BJ (cell line): ENCODE measurements around the gene PRIM2. TPM values are rescaled to one million over a fixed set of nuclear protein-coding genes. Genes with fewer than 3 reads are reported as not detected.
A peak's percentile ranks its signal among the peaks of the same experiment; 100 is the strongest.
"Not testable (repeated sequence)": the region's sequence is repeated elsewhere in the genome, so short reads cannot be mapped to it uniquely, and the experiment has no call there.

Experiments used
- CTCF ChIA-PET: fragments of 350-600 bp; formaldehyde crosslinking; extraction: SDS; loops from one replicate; lab custom pipeline; 2021; ENCODE audit warnings: antibody characterized with exemption, inconsistent platforms; lab: Yijun Ruan, JAX
- POLR2A ChIA-PET: fragments of 300-600 bp; sonication (Branson Sonifier 250); formaldehyde crosslinking; extraction: SDS; loops from one replicate; lab custom pipeline; 2021; ENCODE audit warnings: antibody characterized with exemption; lab: Charles Lee
- DNase-seq: peaks from one replicate; pipeline ENCODE4 v3.0.0-alpha.2; 2011; ENCODE audit warnings: low read depth
- H3K27me3 ChIP-seq: 2 replicates; pipeline ENCODE4 v1.6.0; 2011; ENCODE audit warnings: low read length; ENCODE audit not compliant: control insufficient read depth, insufficient read depth
- H3K36me3 ChIP-seq: 2 replicates; pipeline ENCODE4 v1.5.1; 2011; ENCODE audit warnings: low read length; ENCODE audit not compliant: control insufficient read depth, insufficient read depth
- H3K4me3 ChIP-seq: 2 replicates; pipeline ENCODE4 v1.5.1; 2011; ENCODE audit warnings: low read depth, mild to moderate bottlenecking, control low read depth, low read length
- CTCF ChIP-seq: IDR thresholded peaks from 2 replicates; pipeline ENCODE4 v1.5.1; 2011; ENCODE audit warnings: low read depth, mild to moderate bottlenecking, control low read depth, inconsistent platforms, low read length, moderate library complexity; ENCODE audit not compliant: insufficient read depth
- polyA minus RNA-seq: library from RNA; depleted of rRNA, polyadenylated mRNA; stranded (reverse); fragments of >200 nt; gene quantifications from 2 replicates; pipeline ENCODE4 v1.2.3, GENCODE V29; 2011; rRNA and poly(A)+ RNA removed
- polyA plus RNA-seq: library from polyadenylated mRNA; depleted of rRNA; stranded (reverse); fragments of >200 nt; gene quantifications from 2 replicates; pipeline ENCODE4 v1.2.3, GENCODE V29; 2011; rRNA removed

Gene PRIM2, protein sequence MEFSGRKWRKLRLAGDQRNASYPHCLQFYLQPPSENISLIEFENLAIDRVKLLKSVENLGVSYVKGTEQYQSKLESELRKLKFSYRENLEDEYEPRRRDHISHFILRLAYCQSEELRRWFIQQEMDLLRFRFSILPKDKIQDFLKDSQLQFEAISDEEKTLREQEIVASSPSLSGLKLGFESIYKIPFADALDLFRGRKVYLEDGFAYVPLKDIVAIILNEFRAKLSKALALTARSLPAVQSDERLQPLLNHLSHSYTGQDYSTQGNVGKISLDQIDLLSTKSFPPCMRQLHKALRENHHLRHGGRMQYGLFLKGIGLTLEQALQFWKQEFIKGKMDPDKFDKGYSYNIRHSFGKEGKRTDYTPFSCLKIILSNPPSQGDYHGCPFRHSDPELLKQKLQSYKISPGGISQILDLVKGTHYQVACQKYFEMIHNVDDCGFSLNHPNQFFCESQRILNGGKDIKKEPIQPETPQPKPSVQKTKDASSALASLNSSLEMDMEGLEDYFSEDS
- polyA plus RNA-seq = 12.5 and 25.7 TPM in 2 replicates
- 23.9 and 24.2 TPM in 2 replicates for polyA minus RNA-seq

- no peaks in the 10 kb centered on the region for H3K27me3 ChIP-seq
- no peak for DNase-seq
- peak within 1 kb of the TSS; percentile 76 for H3K4me3 ChIP-seq
- TF ChIP-seq CTCF = no peak
- peaks cover 1% of the 10 kb centered on the region for H3K36me3 ChIP-seq
- ChIA-PET POLR2A (interaction anchor here (0.6 kb wide), 1 partner anchor 134 kb away, joined by 3 read pairs; no protein-coding TSS in a partner anchor), CTCF (interaction anchor here (0.7 to 4.7 kb wide), 37 partner anchors 11 to 961 kb away, joined by 3 to 87 read pairs (median 4); partner anchors contain the start of gene RAB23)
These were observed at the start of gene PRIM2 for GRCh38 chr6:57317060-57317943. TSS of gene PRIM2 (plus strand) at chr6:57317630. CDS start at chr6:57318446, 816 bp downstream.

DNA sequence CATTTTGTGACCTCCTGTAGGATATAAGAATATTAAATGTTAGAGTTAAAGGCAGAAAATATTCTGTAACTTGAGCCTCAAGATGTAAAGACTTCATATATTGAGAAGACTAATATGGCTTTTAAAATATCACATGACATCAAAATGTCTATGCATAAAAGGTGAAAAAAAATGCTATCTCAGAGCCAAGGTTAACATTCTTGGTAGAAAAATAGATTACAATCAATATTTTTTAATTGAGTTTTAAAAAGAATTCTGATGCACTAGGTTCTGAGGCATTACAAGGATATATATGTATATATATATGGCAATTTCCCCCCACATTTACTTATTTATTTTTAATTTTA is 49.2 kb upstream of the PRIM2 start:
- H3K4me3 ChIP-seq = no peak overlapping the region
- DNase-seq = no peak
- no peak for TF ChIP-seq CTCF
- POLR2A ChIA-PET = no interaction called here
- CTCF ChIA-PET = interaction anchor here (0.7 to 4.0 kb wide), 10 partner anchors 11 to 365 kb away, joined by 3 to 31 read pairs (median 4); partner anchors contain the start of gene PRIM2
- no peaks in the 10 kb centered on the region for H3K36me3 ChIP-seq
- H3K27me3 ChIP-seq = no peaks in the 10 kb centered on the region

DNA sequence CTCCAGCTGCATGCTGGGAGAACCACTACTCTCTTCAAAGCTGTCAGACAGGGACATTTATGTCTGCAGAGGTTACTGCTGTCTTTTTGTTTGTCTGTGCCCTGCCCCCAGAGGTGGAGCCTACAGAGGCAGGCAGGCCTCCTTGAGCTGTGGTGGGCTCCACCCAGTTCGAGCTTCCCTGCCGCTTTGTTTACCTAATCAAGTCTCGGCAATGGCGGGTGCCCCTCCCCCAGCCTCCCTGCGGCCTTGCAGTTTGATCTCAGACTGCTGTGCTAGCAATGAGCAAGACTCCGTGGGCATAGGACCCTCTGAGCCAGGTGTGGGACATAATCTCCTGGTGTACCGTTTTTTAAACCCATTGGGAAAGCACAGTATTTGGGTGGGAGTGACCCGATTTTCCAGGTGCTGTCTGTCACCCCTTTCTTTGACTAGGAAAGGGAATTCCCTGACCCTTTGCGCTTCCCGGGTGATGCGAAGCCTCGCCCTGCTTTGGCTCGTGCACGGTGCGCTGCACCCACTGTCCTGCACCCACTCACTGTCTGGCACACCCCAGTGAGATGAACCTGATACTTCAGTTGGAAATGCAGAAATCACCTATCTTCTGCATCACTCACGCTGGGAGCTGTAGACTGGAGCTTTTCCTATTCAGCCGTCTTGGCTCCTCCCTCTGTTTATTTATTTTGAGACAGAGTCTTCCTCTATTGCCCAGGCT is 43.2 kb upstream of the PRIM2 start:
- H3K27me3 ChIP-seq, POLR2A ChIA-PET, DNase-seq, H3K36me3 ChIP-seq, H3K4me3 ChIP-seq: not testable (repeated sequence)
- CTCF ChIA-PET = interaction anchor here (0.6 to 0.9 kb wide), 2 partner anchors 42 to 993 kb away, joined by 3 to 4 read pairs; no protein-coding TSS in a partner anchor

DNA sequence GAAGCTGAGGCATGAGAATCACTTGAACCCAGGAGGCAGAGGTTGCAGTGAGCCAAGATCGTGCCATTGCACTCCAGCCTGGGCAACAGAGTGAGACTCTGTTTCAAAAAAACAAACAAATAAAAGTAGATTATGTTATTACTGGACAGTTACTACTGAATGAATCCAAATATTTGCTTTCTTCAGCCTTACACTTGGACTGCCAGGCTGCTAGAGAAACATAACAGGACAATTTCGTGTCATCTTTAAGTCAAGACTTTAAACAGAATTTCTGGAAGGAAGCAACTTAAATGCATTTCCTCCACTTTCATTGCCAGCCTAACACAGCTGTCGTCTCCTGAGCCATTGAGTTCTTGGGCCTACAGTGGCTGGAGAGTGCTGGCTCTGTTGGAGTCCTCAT is 42.0 kb upstream of the PRIM2 start:
- TF ChIP-seq CTCF = no peak
- ChIA-PET POLR2A (no interaction called here), CTCF (interaction anchor here (0.6 kb wide), 1 partner anchor 16 kb away, joined by 3 read pairs; no protein-coding TSS in a partner anchor)
- no peaks in the 10 kb centered on the region for H3K36me3 ChIP-seq
- no peaks in the 10 kb centered on the region for H3K27me3 ChIP-seq
- no peak overlapping the region for H3K4me3 ChIP-seq
- no peak for DNase-seq

GRCh38 chr6:57276946-57277345 is 40.5 kb upstream of the PRIM2 start:
- no peaks in the 10 kb centered on the region for H3K27me3 ChIP-seq
- no peaks in the 10 kb centered on the region for H3K36me3 ChIP-seq
- no peak for TF ChIP-seq CTCF
- ChIA-PET POLR2A (no interaction called here), CTCF (interaction anchor here (0.6 to 1.3 kb wide), 5 partner anchors 9 to 407 kb away, joined by 3 to 7 read pairs (median 4); partner anchors contain the start of gene PRIM2)
- DNase-seq = no peak
- H3K4me3 ChIP-seq = no peak overlapping the region
